ENCODE measurements around the gene ADAMTS4. TPM values are rescaled to one million over a fixed set of nuclear protein-coding genes. Genes with fewer than 3 reads are reported as not detected.

The ADAMTS4 gene
- total and polyA plus RNA-seq, 9 of the 15 experiments (the other 6 are each of a cell fraction or from before 2014, with no cell fraction given), result 0.07 to 3.7 (median 0.41) TPM

- no peak for TF ChIP-seq HNRNPK (IDR thresholded peaks at IDR 0.05; ENCODE audit: low read depth, low read length, poor library complexity, severe bottlenecking)
- no peak for TF ChIP-seq IFI16 (CRISPR knock-in tag; IDR thresholded peaks at IDR 0.05)
- no peak for TF ChIP-seq CXXC5 (CRISPR knock-in tag; IDR thresholded peaks at IDR 0.05)
- TF ChIP-seq ZSCAN32 (CRISPR knock-in tag; IDR thresholded peaks at IDR 0.05), result no peak
- TF ChIP-seq ZNF444 (CRISPR knock-in tag; IDR thresholded peaks at IDR 0.05), result no peak
- no peak for TF ChIP-seq EWSR1 (IDR thresholded peaks at IDR 0.05; ENCODE audit: borderline replicate concordance, low read depth, partially characterized antibody)
These were observed 26.0 kb downstream of the ADAMTS4 start (continued) for GRCh38 chr1:161172776-161173376.

GRCh38 chr1:161172349-161172748 is 26.5 kb downstream of the ADAMTS4 start:
- Histone ChIP-seq H3K27me3 (ENCODE audit: control insufficient read depth in 2 of 2, insufficient read depth in 2 of 2, low read length in 2 of 2) (no peaks in the 10 kb centered on the region), H4K20me1 (replicated peaks; ENCODE audit: control insufficient read depth, insufficient read depth, low read length) (no peaks in the 10 kb centered on the region), H3K4me1 (replicated peaks in 1 of 2; ENCODE audit: control insufficient read depth in 2 of 2, insufficient read depth in 2 of 2, low read length in 2 of 2) (peaks cover 13 to 39% of the 10 kb centered on the region in 2 experiments; a peak in 4 of 5 replicates), H3K4me2 (ENCODE audit: insufficient read depth, low read length) (no peak overlapping the region), H3K9me1 (ENCODE audit: control insufficient read depth, insufficient read depth, low read length) (no peaks in the 10 kb centered on the region), H3K4me3 (no peak overlapping the region), H3K79me2 (ENCODE audit: control insufficient read depth, insufficient read depth, low read length) (peaks cover 37% of the 10 kb centered on the region), H3K36me3 (ENCODE audit: control insufficient read depth, insufficient read depth, low read length) (peaks cover 83% of the 10 kb centered on the region), H3K27ac (ENCODE audit: extremely low read depth, low read depth, low read length) (no peak overlapping the region), H3K9me3 (replicated peaks; ENCODE audit: control insufficient read depth, insufficient read depth, low read depth, low read length) (no peaks in the 10 kb centered on the region), H3K9ac (ENCODE audit: insufficient read depth in 1 of 2, low read depth in 2 of 2, low read length in 2 of 2) (no peak overlapping the region), H2AFZ (ENCODE audit: low read depth, low read length) (no peak overlapping the region)
- WGBS (ENCODE audit: insufficient coverage, low coverage, missing lambda C conversion rate), result 100% methylated on average over 1 of the region's 1 CpG
- intact Hi-C loops (cut with micrococcal nuclease) (loop anchor here (10.0 kb wide), 1 partner anchor 338 kb away; no protein-coding TSS in a partner anchor), in situ Hi-C loops (cut with MboI) (no loop called here)
- FAIRE-seq (no peak), ATAC-seq (no peak), DNase-seq (ENCODE audit: extremely low read depth in 1 of 4, low spot score in 3 of 4) (no peak)
- CTCF ChIA-PET (ENCODE audit: low intra/inter-chr PET ratio), result no interaction called here
- POLR2A ChIA-PET, result interaction anchor here (1.1 to 3.0 kb wide), 2 partner anchors 15 to 53 kb away, joined by 3 to 10 read pairs; partner anchors contain the start of gene TOMM40L
- TF ChIP-seq ZNF445 (CRISPR knock-in tag; IDR thresholded peaks at IDR 0.05; ENCODE audit: low read depth) (no peak), ZBTB2 (IDR thresholded peaks at IDR 0.05) (no peak), SPI1 (IDR thresholded peaks at IDR 0.05; ENCODE audit: borderline replicate concordance, low read depth, low read length) (no peak), RBM14 (IDR thresholded peaks at IDR 0.05; ENCODE audit: borderline replicate concordance, insufficient read depth, low read depth, low read length) (no peak)
- no TSS peak for BruUV-seq (replicated peaks)
